ENCODE results near the gene TUBGCP3. TPM values are rescaled to one million over a fixed set of nuclear protein-coding genes. Genes with fewer than 3 reads are reported as not detected.

TUBGCP3 gene
- total RNA-seq, 1 experiment from 2014 or later = 51.4 TPM

DNA sequence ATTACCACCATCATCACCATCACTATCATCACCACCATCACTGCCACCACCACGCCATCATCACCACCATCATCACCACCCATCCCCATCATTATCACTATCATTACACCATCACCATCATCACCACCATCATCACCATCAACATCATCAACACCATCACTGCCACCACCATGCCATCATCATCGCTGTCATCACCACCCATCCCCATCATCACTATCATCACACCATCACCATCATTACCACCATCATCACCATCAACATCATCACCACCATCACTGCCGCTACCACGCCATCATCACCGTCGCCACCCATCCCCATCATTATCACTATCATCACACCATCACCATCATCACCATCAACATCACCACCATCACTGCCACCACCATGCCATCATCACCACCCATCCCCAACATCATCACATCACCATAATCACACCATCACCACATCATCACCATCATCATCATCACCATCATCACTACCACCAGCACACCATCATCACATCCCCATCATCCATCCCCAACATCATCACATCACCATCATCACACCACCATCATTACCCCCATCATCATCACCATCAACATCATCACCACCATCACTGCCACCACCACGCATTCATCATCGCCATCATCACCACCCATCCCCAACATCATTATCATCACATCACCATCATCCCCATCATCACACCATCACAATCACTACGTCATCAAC lies 61.7 kb downstream of the TUBGCP3 start:
- DNase-seq (ENCODE audit: low read depth, low spot score) (no peak), ATAC-seq (no peak)
- no peaks in the 10 kb centered on the region for H3K9me3 ChIP-seq (ENCODE audit: control insufficient read depth in 1 of 2, insufficient read depth in 1 of 2, low read depth in 1 of 2, low read length in 2 of 2)
- no peak overlapping the region for H3K9ac ChIP-seq (ENCODE audit: low read length)
- BruUV-seq (replicated peaks) = no TSS peak
- H3K4me3 ChIP-seq (replicated peaks in 1 of 2; ENCODE audit: low read depth in 1 of 2, low read length in 2 of 2) = no peak overlapping the region
- no peaks in the 10 kb centered on the region for H3K27me3 ChIP-seq (ENCODE audit: insufficient read depth, low read length)
- no peak overlapping the region for H3K27ac ChIP-seq (ENCODE audit: low read depth, low read length)
- no peak overlapping the region for H3K4me2 ChIP-seq (ENCODE audit: low read length)
- TF ChIP-seq ZNF274 (IDR thresholded peaks at IDR 0.05; ENCODE audit: low read depth, low read length) (no peak), SP1 (IDR thresholded peaks at IDR 0.05; ENCODE audit: low read depth) (no peak), ELF1 (IDR thresholded peaks at IDR 0.05; ENCODE audit: borderline replicate concordance, low read depth) (no peak), EGR1 (IDR thresholded peaks at IDR 0.05; ENCODE audit: low read depth) (no peak), RAD21 (IDR thresholded peaks at IDR 0.05; ENCODE audit: low read depth) (no peak), SIN3A (IDR thresholded peaks at IDR 0.05; ENCODE audit: low read depth) (no peak), FOSL1 (IDR thresholded peaks at IDR 0.05; ENCODE audit: low read depth) (no peak), ZFX (IDR thresholded peaks at IDR 0.05) (no peak), YY1 (IDR thresholded peaks at IDR 0.05; ENCODE audit: extremely low read depth, insufficient replicate concordance, low read depth, low read length) (no peak), POLR2A (IDR thresholded peaks at IDR 0.05; ENCODE audit: borderline replicate concordance, extremely low read depth, insufficient read depth, insufficient read length) (no peak), CBX3 (IDR thresholded peaks at IDR 0.05; ENCODE audit: low read depth) (no peak), POLR2AphosphoS5 (IDR thresholded peaks at IDR 0.05; ENCODE audit: low read depth, low read length) (no peak), EZH2 (IDR thresholded peaks at IDR 0.05) (no peak), TCF7L2 (IDR thresholded peaks at IDR 0.05; ENCODE audit: borderline replicate concordance, extremely low read depth, insufficient read depth, insufficient read length) (no peak)
- TF ChIP-seq, protein P1, sequence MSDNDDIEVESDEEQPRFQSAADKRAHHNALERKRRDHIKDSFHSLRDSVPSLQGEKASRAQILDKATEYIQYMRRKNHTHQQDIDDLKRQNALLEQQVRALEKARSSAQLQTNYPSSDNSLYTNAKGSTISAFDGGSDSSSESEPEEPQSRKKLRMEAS (IDR thresholded peaks at IDR 0.05) = no peak
- TF ChIP-seq, protein P2, sequence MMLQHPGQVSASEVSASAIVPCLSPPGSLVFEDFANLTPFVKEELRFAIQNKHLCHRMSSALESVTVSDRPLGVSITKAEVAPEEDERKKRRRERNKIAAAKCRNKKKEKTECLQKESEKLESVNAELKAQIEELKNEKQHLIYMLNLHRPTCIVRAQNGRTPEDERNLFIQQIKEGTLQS (IDR thresholded peaks at IDR 0.05) = no peak
- TF ChIP-seq, protein P3, sequence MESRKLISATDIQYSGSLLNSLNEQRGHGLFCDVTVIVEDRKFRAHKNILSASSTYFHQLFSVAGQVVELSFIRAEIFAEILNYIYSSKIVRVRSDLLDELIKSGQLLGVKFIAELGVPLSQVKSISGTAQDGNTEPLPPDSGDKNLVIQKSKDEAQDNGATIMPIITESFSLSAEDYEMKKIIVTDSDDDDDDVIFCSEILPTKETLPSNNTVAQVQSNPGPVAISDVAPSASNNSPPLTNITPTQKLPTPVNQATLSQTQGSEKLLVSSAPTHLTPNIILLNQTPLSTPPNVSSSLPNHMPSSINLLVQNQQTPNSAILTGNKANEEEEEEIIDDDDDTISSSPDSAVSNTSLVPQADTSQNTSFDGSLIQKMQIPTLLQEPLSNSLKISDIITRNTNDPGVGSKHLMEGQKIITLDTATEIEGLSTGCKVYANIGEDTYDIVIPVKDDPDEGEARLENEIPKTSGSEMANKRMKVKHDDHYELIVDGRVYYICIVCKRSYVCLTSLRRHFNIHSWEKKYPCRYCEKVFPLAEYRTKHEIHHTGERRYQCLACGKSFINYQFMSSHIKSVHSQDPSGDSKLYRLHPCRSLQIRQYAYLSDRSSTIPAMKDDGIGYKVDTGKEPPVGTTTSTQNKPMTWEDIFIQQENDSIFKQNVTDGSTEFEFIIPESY (IDR thresholded peaks at IDR 0.05; ENCODE audit: extremely low read depth, insufficient replicate concordance, low read length) = no peak
- TF ChIP-seq, protein P4, sequence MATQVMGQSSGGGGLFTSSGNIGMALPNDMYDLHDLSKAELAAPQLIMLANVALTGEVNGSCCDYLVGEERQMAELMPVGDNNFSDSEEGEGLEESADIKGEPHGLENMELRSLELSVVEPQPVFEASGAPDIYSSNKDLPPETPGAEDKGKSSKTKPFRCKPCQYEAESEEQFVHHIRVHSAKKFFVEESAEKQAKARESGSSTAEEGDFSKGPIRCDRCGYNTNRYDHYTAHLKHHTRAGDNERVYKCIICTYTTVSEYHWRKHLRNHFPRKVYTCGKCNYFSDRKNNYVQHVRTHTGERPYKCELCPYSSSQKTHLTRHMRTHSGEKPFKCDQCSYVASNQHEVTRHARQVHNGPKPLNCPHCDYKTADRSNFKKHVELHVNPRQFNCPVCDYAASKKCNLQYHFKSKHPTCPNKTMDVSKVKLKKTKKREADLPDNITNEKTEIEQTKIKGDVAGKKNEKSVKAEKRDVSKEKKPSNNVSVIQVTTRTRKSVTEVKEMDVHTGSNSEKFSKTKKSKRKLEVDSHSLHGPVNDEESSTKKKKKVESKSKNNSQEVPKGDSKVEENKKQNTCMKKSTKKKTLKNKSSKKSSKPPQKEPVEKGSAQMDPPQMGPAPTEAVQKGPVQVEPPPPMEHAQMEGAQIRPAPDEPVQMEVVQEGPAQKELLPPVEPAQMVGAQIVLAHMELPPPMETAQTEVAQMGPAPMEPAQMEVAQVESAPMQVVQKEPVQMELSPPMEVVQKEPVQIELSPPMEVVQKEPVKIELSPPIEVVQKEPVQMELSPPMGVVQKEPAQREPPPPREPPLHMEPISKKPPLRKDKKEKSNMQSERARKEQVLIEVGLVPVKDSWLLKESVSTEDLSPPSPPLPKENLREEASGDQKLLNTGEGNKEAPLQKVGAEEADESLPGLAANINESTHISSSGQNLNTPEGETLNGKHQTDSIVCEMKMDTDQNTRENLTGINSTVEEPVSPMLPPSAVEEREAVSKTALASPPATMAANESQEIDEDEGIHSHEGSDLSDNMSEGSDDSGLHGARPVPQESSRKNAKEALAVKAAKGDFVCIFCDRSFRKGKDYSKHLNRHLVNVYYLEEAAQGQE (IDR thresholded peaks at IDR 0.05; ENCODE audit: low read depth) = no peak
- intact Hi-C loops (cut with micrococcal nuclease) = no loop called here
- peaks cover 20% of the 10 kb centered on the region for H3K79me2 ChIP-seq (ENCODE audit: insufficient read depth, low read length)
- H3K36me3 ChIP-seq (ENCODE audit: control insufficient read depth in 1 of 2, insufficient read depth in 2 of 2, low read length in 2 of 2) = peaks cover 3 to 20% of the 10 kb centered on the region in 2 experiments; a peak in 2 of 4 replicates
- H3K9me2 ChIP-seq (ENCODE audit: insufficient read depth) = no peaks in the 10 kb centered on the region; the same call in 1 of the 2 replicates
- POLR2A ChIA-PET = no interaction called here
- H4K20me1 ChIP-seq (ENCODE audit: insufficient read depth) = no peaks in the 10 kb centered on the region
- H2AFZ ChIP-seq (ENCODE audit: low read depth, low read length, poor library complexity, severe bottlenecking) = no peak overlapping the region
- CTCF ChIA-PET = no interaction called here
- no peaks in the 10 kb centered on the region for H3K4me1 ChIP-seq (ENCODE audit: control insufficient read depth in 1 of 2, insufficient read depth in 2 of 2, low read length in 2 of 2)
- RAD21 ChIA-PET (ENCODE audit: low non-redundant PET in 1 of 2, low total read pairs in 2 of 2, uncharacterized antibody in 2 of 2, unreplicated experiment in 2 of 2) = no interaction called here

Data from HCT116 (cell line).